Activated CD4-positive, alpha-beta T cell treated with anti-CD3 and anti-CD28 coated beads, Interleukin-2, amount 50 U/mL, for 24 hours (primary cell): ENCODE measurements around the gene TSPAN9.

Source experiments
- DNase-seq, 2 donors: peaks; one replicate each; pipeline ENCODE4 v3.0.0-alpha.2; 2020; ENCODE audit warnings: low read depth in 1 of 2, low spot score in 1 of 2

The TSPAN9 gene

GRCh38 chr12:3265406-3265805 is 188.2 kb downstream of the TSPAN9 start:
- no peak for DNase-seq

- no peak for DNase-seq
These were observed 189.5 kb downstream of the TSPAN9 start for GRCh38 chr12:3266638-3267037.

- no peak for DNase-seq
These were observed 190.5 kb downstream of the TSPAN9 start for GRCh38 chr12:3267690-3268089.

GRCh38 chr12:3269594-3269993 is 192.4 kb downstream of the TSPAN9 start:
- no peak for DNase-seq

DNA sequence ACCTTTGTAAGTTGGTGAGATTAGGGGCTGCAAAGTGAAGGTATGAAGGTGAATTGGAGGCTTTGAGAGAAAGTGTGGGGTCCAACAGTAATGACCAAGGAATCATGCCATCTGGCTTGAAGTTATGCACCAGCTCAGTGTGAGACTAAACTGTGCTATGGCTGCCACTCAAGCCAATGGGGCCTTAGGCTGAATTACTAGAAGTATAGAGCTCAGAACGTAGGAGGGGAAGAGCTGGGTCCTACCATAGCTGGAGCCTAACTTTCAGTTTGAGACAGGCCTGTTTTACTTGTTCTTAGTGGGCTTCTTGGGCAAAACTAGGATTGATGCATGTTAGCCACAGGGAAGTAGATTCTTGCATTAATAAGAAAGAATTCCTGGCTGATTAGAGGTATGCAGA is 194.0 kb downstream of the TSPAN9 start:
- no peak for DNase-seq

DNA sequence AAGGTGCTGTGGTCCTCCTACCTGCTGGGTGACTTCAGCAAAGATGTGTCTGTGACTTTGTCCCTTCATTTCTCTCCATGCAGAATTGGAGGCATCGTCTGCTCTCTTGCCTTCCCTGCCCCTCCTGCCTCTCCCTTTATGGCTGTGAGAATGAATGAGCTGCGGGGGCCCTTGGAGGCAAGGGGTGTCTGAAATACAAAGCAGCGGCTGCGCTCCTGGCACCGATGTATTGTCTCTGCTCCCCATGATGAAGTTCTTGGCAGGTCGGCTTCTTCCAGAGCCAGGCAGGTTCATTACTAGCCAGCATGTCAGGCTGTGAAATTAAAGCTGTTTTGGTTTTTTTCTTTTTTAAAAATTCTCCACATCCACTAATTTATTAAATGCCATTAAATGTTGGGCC is 194.5 kb downstream of the TSPAN9 start:
- no peak for DNase-seq

- no peak for DNase-seq
These were observed 195.8 kb downstream of the TSPAN9 start for GRCh38 chr12:3272958-3273357.

DNA sequence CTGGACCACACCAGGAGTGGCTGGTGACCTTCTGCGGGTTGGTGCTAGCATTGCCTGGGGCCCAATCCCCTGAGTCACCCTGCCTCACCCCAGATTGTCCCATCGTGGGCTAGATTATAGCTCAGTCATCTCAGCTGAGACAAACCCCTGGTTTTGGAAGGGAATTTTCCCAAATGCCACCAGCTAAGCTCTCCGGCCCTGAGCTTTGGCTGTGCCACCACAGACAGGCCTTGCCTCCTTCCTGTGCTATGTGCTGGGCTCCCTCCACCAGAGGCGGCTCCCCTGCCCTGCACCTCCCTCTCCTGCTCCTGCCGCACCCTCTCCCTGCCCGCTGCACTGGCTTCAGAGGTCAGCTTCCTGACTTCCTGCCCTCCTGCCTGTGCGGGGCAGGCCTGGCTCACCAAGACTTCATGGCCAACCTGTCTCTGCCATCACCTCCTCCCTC is 196.3 kb downstream of the TSPAN9 start:
- no peak for DNase-seq

- no peak for DNase-seq
These were observed 197.5 kb downstream of the TSPAN9 start for GRCh38 chr12:3274664-3275063.

DNA sequence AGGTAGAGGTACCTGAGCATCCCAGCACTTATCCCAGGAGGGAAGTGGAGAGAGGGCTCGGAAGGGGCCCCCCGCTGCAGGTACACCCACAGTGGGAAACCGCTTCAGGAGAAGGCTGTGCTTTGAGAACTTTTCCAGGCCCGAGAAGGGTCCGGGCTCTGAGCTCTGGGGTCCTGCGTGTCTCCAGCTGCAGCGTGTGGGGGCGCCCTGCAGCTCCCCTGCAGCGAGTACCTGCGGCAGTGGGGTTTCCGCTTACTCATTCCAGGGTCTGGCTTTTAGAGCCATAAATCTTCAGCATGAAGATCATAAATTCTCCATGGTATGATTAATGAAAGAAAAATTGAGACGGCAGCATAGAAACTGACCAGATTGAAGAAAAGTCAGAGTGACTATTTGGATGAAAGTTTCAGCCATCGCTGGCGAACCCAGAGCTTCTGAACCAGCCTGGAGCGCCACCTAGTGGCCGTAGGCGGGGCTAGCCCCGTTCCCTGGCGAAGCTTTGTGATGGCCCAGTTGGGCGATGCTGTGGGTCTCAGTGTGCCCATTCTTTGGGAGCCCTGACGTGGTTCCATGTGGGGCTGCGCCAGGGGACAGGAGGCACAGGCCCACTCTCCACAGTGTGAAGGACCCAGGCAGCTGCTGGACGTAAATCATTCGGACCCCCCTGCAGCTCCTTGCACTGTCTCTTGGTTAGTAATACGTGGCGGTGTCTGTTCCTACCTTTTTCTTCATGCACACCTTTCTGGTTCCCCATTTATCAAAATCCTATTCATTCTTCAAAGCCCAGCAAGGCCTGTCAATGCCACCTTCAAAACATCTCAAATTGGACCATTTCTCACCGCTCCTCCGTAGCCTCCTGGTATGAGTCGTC is 198.2 kb downstream of the TSPAN9 start:
- DNase-seq, result peak; percentile 54 to 56

- DNase-seq, result no peak
These were observed 199.0 kb downstream of the TSPAN9 start for GRCh38 chr12:3276226-3276625.

DNA sequence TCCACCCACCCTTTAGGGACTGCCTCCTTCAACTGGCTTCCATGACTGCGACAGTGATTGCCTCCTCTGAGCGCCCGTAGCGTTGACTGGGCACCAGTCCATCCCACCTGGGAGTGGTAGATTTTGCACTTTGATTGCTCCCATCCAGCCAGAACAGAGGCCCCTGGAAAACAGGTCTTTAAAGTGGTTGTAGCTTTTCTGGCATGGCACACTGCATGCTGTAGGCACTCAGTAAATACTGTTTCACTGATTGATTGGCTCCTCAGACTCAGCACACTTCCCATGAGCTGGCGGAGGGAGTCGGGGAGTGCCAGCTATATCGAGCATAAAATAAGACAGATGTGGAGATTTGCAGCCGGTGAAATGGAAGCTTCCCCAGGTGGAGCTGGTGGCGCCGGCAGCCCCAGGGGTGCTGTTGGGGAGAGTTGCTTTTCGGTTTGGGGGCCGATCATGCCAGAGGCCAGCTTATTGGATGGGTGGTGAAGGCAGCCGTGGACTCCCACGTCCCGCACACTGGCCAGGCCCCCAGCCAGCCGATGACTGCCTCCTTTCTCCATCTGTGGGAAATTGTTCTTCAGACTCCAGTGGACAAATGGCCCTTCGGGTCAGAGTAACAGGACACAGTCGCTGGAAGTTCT is 200.2 kb downstream of the TSPAN9 start:
- DNase-seq, result no peak

GRCh38 chr12:3278681-3279414 is 201.7 kb downstream of the TSPAN9 start:
- no peak for DNase-seq

DNA sequence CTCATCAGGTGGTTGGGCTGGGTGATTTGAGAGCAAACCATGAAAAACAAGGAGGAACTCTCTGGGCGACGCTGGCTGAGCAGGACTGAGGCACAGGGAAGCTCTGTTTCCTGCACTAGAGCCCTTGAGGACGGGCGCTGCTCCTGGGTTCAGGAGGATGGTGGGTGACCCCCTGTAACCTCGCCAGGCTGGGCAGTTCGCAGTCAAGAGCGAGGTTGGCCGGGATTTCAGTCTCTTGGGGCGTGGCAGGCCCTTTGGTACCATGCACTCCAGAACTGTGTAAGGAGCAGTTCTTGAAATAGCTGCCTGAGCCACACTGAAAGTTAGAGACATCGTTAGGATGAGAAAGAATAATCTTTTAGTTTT is 202.2 kb downstream of the TSPAN9 start:
- DNase-seq, result no peak

GRCh38 chr12:3279832-3280231 is 202.7 kb downstream of the TSPAN9 start:
- DNase-seq, result no peak

DNA sequence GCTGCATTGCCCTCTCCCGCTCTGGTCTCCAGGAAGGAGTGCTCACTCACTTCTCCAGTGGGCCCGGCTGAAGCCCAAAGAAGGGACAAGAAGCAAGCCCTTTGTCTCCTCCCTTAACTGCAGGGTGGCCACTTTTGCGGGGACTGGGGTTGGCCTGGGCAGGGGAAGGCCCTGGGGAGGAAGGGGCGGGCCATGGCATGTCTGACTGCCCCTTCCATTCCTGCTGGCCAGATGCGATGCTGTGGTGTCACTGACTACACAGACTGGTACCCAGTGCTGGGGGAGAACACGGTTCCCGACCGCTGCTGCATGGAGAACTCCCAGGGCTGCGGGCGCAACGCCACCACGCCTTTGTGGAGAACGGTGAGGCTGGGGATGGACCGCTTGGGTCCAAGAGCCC is 203.8 kb downstream of the TSPAN9 start:
- DNase-seq, result no peak

- DNase-seq, result no peak
These were observed 204.6 kb downstream of the TSPAN9 start for GRCh38 chr12:3281588-3282383.

GRCh38 chr12:3282384-3282670 is 205.1 kb downstream of the TSPAN9 start:
- DNase-seq, result no peak

DNA sequence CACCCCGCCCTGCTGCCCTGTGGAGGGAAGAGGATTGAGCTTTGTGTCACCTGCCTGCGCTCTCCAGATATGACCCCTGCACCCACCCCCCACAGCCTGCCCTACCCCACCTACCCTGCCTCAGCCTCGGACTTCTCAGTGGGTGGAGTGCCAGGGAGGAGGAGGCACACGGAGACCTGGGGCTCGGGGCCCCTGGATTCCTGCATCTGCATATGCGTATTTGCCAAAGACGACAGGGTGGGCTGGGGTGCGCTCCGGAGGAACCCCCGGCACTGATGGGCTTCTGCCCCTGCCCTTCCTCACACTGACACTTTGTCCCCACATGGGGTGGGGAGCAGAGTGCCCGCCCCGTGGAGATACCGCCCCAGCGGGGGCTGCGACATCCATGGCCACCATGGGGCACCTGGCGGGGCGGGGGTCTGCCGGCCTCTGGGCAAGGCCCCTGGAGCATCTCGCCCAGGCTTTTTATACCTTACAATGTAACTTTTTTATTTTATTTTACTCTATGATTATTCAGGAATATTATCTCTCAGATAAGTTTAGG is 206.0 kb downstream of the TSPAN9 start:
- DNase-seq, result no peak

DNA sequence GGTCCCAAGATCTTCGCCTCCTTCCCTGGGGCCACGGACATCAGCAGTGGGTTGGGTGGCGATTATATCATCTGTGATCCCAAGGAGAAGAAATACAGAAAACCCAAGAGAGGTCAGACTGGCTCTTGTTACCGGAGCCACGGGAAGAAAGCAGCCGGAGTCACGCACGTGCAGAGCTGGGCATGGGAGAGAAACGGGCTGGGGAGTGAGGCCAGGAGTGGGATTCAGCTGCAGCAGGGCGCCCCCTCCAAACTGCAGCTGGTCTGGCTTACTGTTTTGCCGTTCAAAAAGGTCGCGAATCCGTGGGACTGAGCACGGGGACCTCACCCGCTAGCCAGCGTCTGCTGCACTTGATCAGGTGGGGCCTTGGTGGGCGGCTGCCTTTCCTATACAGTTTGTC is 207.2 kb downstream of the TSPAN9 start:
- no peak for DNase-seq

GRCh38 chr12:3285570-3285969 is 208.4 kb downstream of the TSPAN9 start:
- no peak for DNase-seq
